Neural cell (in vitro differentiated cells): ENCODE data around the gene LINC00237.

Experiments used
- CTCF ChIP-seq: fragments of 450-650 bp; IDR thresholded peaks from 2 replicates; pipeline ENCODE4 v1.5.1; 2014; ENCODE audit warnings: antibody characterized with exemption, mild to moderate bottlenecking, moderate library complexity; ENCODE audit not compliant: poor library complexity, severe bottlenecking
- EP300 ChIP-seq: fragments of 450-650 bp; conservative IDR thresholded peaks from 2 replicates; pipeline ENCODE4 v1.6.1; 2014; ENCODE audit warnings: antibody characterized with exemption, mild to moderate bottlenecking, moderate library complexity; ENCODE audit not compliant: poor library complexity, severe bottlenecking
- MXI1 ChIP-seq: fragments of 450-650 bp; conservative IDR thresholded peaks from 2 replicates; pipeline ENCODE4 v1.6.1; 2014; ENCODE audit warnings: antibody characterized with exemption, mild to moderate bottlenecking; ENCODE audit not compliant: poor library complexity, severe bottlenecking
- POLR2AphosphoS5 ChIP-seq: IDR thresholded peaks from 2 replicates; pipeline ENCODE4 v1.6.1; 2012
- SMC3 ChIP-seq: fragments of 450-650 bp; conservative IDR thresholded peaks from 2 replicates; pipeline ENCODE4 v1.6.1; 2014; ENCODE audit warnings: antibody characterized with exemption, mild to moderate bottlenecking, moderate library complexity; ENCODE audit not compliant: poor library complexity

- TF ChIP-seq CTCF (no peak), POLR2AphosphoS5 (no peak), SMC3 (no peak), MXI1 (no peak), EP300 (no peak)
Observed at GRCh38 chr20:21063276-21063675, 42.9 kb downstream of the LINC00237 start.
